Activated CD8-positive, alpha-beta T cell treated with anti-CD3 and anti-CD28 coated beads, Interleukin-2, amount 10 ng/mL, durations not matched to agents 7 days and 5 days (primary cell): ENCODE data around the gene GJA4. TPM values are rescaled to one million over a fixed set of nuclear protein-coding genes. Genes with fewer than 3 reads are reported as not detected.

Experiments
- ATAC-seq: fragments of 150-1000 bp; cut with Tn5 transposase; one replicate; pipeline ENCODE4 v1.10.0; 2021; ENCODE audit warnings: moderate library complexity
- CTCF ChIA-PET: fragments of 350-600 bp; sonication (Branson Sonifier 250); formaldehyde crosslinking; loops from one replicate; lab custom pipeline; 2021; ENCODE audit warnings: antibody characterized with exemption; lab: Charles Lee
- POLR2A ChIA-PET: fragments of 350-600 bp; sonication (Branson Sonifier 250); formaldehyde crosslinking; loops from one replicate; lab custom pipeline; 2021; ENCODE audit warnings: antibody characterized with exemption; lab: Charles Lee
- DNase-seq: peaks from one replicate; pipeline ENCODE4 v3.0.0-alpha.2; 2020
- H3K27ac Mint-ChIP-seq: one replicate; pipeline ENCODE4 v1.8.0; 2021; ENCODE audit warnings: mild to moderate bottlenecking, mixed read lengths
- H3K27me3 Mint-ChIP-seq: one replicate; pipeline ENCODE4 v1.8.0; 2021; ENCODE audit warnings: low read depth, mixed read lengths
- H3K36me3 Mint-ChIP-seq: one replicate; pipeline ENCODE4 v1.8.0; 2021; ENCODE audit warnings: low read depth, mixed read lengths
- H3K4me1 Mint-ChIP-seq: one replicate; pipeline ENCODE4 v1.8.0; 2021; ENCODE audit warnings: low read depth, mixed read lengths
- H3K4me3 Mint-ChIP-seq: one replicate; pipeline ENCODE4 v1.8.0; 2021; ENCODE audit warnings: mild to moderate bottlenecking, mixed read lengths
- H3K9me3 Mint-ChIP-seq: one replicate; pipeline ENCODE4 v1.8.0; 2022; ENCODE audit warnings: mixed read lengths; ENCODE audit not compliant: insufficient read depth
- total RNA-seq, 2 experiments: library from RNA; stranded (reverse); gene quantifications; one replicate each; pipeline ENCODE4 v1.2.3, GENCODE V29; 2021

Gene GJA4
- total RNA-seq, 2 experiments from 2014 or later = not detected

GRCh38 chr1:34844252-34844634 lies 51.4 kb downstream of the GJA4 start:
- no peak overlapping the region for H3K27ac Mint-ChIP-seq
- peaks cover 12% of the 10 kb centered on the region for H3K4me1 Mint-ChIP-seq
- H3K36me3 Mint-ChIP-seq = peaks cover 5% of the 10 kb centered on the region
- no peaks in the 10 kb centered on the region for H3K9me3 Mint-ChIP-seq
- H3K4me3 Mint-ChIP-seq = no peak overlapping the region
- no peaks in the 10 kb centered on the region for H3K27me3 Mint-ChIP-seq
- DNase-seq = no peak
- ChIA-PET CTCF (interaction anchor here (1.1 to 1.6 kb wide), 2 partner anchors 22 to 71 kb away, joined by 3 to 5 read pairs; no protein-coding TSS in a partner anchor), POLR2A (no interaction called here)
- ATAC-seq = no peak

Other genes with a start within 250 kb of the GJA4 start
- gene GJB5, start 38.0 kb upstream of the GJA4 start, total RNA-seq = not detected
- gene GJB4, start 33.3 kb upstream of the GJA4 start, total RNA-seq = not detected
- gene GJB3, start 11.8 kb upstream of the GJA4 start, total RNA-seq = not detected
- gene SMIM12, start 66.8 kb downstream of the GJA4 start, total RNA-seq = 10 to 100 TPM; 50.4 to 52.2 TPM
- gene DLGAP3, start 136.7 kb downstream of the GJA4 start, total RNA-seq = under 1 TPM; 0.29 to 0.39 TPM
- gene TMEM35B, start 192.3 kb downstream of the GJA4 start, total RNA-seq = 10 to 100 TPM; 24.8 to 26.7 TPM
- 10 to 100 TPM; 15.2 to 19.2 TPM for gene ZMYM6, start 238.9 kb downstream of the GJA4 start, total RNA-seq